Measurements from ENCODE around the gene FAM184A. TPM values are rescaled to one million over a fixed set of nuclear protein-coding genes. Genes with fewer than 3 reads are reported as not detected.

Gene FAM184A
- polyA plus RNA-seq, 1 experiment: 0.02 TPM

GRCh38 chr6:119116712-119117281 lies 38.3 kb upstream of the FAM184A start:
- no peak overlapping the region for H3K27ac ChIP-seq (ENCODE audit: low read depth, low read length)
- TF ChIP-seq, protein P1, sequence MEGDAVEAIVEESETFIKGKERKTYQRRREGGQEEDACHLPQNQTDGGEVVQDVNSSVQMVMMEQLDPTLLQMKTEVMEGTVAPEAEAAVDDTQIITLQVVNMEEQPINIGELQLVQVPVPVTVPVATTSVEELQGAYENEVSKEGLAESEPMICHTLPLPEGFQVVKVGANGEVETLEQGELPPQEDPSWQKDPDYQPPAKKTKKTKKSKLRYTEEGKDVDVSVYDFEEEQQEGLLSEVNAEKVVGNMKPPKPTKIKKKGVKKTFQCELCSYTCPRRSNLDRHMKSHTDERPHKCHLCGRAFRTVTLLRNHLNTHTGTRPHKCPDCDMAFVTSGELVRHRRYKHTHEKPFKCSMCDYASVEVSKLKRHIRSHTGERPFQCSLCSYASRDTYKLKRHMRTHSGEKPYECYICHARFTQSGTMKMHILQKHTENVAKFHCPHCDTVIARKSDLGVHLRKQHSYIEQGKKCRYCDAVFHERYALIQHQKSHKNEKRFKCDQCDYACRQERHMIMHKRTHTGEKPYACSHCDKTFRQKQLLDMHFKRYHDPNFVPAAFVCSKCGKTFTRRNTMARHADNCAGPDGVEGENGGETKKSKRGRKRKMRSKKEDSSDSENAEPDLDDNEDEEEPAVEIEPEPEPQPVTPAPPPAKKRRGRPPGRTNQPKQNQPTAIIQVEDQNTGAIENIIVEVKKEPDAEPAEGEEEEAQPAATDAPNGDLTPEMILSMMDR (IDR thresholded peaks at IDR 0.05; ENCODE audit: low read depth, low read length): peak; percentile 39
- no peaks in the 10 kb centered on the region for H3K9me3 ChIP-seq (ENCODE audit: control insufficient read depth, insufficient read depth, low read length)
- ChIA-PET POLR2A (no interaction called here), CTCF (no interaction called here)
- no peak overlapping the region for H3K4me3 ChIP-seq (ENCODE audit: low read depth, low read length)
- no peaks in the 10 kb centered on the region for H3K27me3 ChIP-seq (ENCODE audit: control insufficient read depth, insufficient read depth, low read length)
- no peak for DNase-seq (ENCODE audit: low read depth, low spot score)

- CTCF ChIA-PET: interaction anchor here (6.8 kb wide), 1 partner anchor 147 kb away, joined by 219 read pairs; no protein-coding TSS in a partner anchor
- H3K27ac ChIP-seq (ENCODE audit: low read depth, low read length): no peak overlapping the region
- H3K27me3 ChIP-seq (ENCODE audit: control insufficient read depth, insufficient read depth, low read length): no peaks in the 10 kb centered on the region
- DNase-seq (ENCODE audit: low read depth, low spot score): no peak
- no peak overlapping the region for H3K4me3 ChIP-seq (ENCODE audit: low read depth, low read length)
- no peaks in the 10 kb centered on the region for H3K9me3 ChIP-seq (ENCODE audit: control insufficient read depth, insufficient read depth, low read length)
- POLR2A ChIA-PET: no interaction called here
- TF ChIP-seq, protein P1 (IDR thresholded peaks at IDR 0.05; ENCODE audit: low read depth, low read length): no peak
These were observed 35.5 kb upstream of the FAM184A start for GRCh38 chr6:119113961-119114360.

GRCh38 chr6:119112812-119113530 lies 34.5 kb upstream of the FAM184A start:
- Histone ChIP-seq H3K9me3 (ENCODE audit: control insufficient read depth, insufficient read depth, low read length) (no peaks in the 10 kb centered on the region), H3K27me3 (ENCODE audit: control insufficient read depth, insufficient read depth, low read length) (no peaks in the 10 kb centered on the region), H3K27ac (ENCODE audit: low read depth, low read length) (no peak overlapping the region), H3K4me3 (ENCODE audit: low read depth, low read length) (no peak overlapping the region)
- POLR2A ChIA-PET: no interaction called here
- TF ChIP-seq, protein P1 (IDR thresholded peaks at IDR 0.05; ENCODE audit: low read depth, low read length): no peak
- CTCF ChIA-PET: interaction anchor here (6.8 kb wide), 1 partner anchor 146 kb away, joined by 219 read pairs; no protein-coding TSS in a partner anchor
- DNase-seq (ENCODE audit: low read depth, low spot score): no peak

GRCh38 chr6:119110601-119111548 lies 32.4 kb upstream of the FAM184A start:
- no peak overlapping the region for H3K27ac ChIP-seq (ENCODE audit: low read depth, low read length)
- CTCF ChIA-PET: interaction anchor here (0.5 to 6.8 kb wide), 32 partner anchors 8 to 1773 kb away, joined by 3 to 219 read pairs (median 4); partner anchors contain the start of gene ASF1A
- no peak for DNase-seq (ENCODE audit: low read depth, low spot score)
- POLR2A ChIA-PET: no interaction called here
- H3K27me3 ChIP-seq (ENCODE audit: control insufficient read depth, insufficient read depth, low read length): no peaks in the 10 kb centered on the region
- no peaks in the 10 kb centered on the region for H3K9me3 ChIP-seq (ENCODE audit: control insufficient read depth, insufficient read depth, low read length)
- H3K4me3 ChIP-seq (ENCODE audit: low read depth, low read length): no peak overlapping the region
- TF ChIP-seq, protein P1 (IDR thresholded peaks at IDR 0.05; ENCODE audit: low read depth, low read length): peak; percentile 58
